Activated T-cell treated with anti-CD3 and anti-CD28 coated beads for 1 hour (primary cell): Measurements from ENCODE around the gene DNAH6.

Source experiments
- DNase-seq: peaks from one replicate; pipeline ENCODE4 v3.0.0-alpha.2; 2020; ENCODE audit warnings: low read depth

DNAH6 gene

GRCh38 chr2:84694088-84694622, 177.9 kb downstream of the DNAH6 start:
- DNase-seq: peak; percentile 3

- DNase-seq: no peak
Observed at GRCh38 chr2:84697895-84698294, 181.6 kb downstream of the DNAH6 start.

GRCh38 chr2:84700006-84700405, 183.7 kb downstream of the DNAH6 start:
- DNase-seq: no peak

GRCh38 chr2:84701880-84702279, 185.6 kb downstream of the DNAH6 start:
- no peak for DNase-seq

GRCh38 chr2:84702941-84703340, 186.6 kb downstream of the DNAH6 start:
- no peak for DNase-seq

- no peak for DNase-seq
Observed at GRCh38 chr2:84703831-84704230, 187.5 kb downstream of the DNAH6 start.

- DNase-seq: no peak
Observed at GRCh38 chr2:84704505-84705244, 188.4 kb downstream of the DNAH6 start.

GRCh38 chr2:84705858-84706257, 189.6 kb downstream of the DNAH6 start:
- DNase-seq: no peak

GRCh38 chr2:84708442-84708841, 192.1 kb downstream of the DNAH6 start:
- no peak for DNase-seq

- DNase-seq: no peak
Observed at GRCh38 chr2:84711651-84712050, 195.4 kb downstream of the DNAH6 start.

GRCh38 chr2:84713441-84713840, 197.1 kb downstream of the DNAH6 start:
- DNase-seq: no peak

- no peak for DNase-seq
Observed at GRCh38 chr2:84716564-84716963, 200.3 kb downstream of the DNAH6 start.

- no peak for DNase-seq
Observed at GRCh38 chr2:84717302-84717701, 201.0 kb downstream of the DNAH6 start.

- no peak for DNase-seq
Observed at GRCh38 chr2:84719434-84719833, 203.1 kb downstream of the DNAH6 start.

GRCh38 chr2:84723831-84724230, 207.5 kb downstream of the DNAH6 start:
- no peak for DNase-seq

GRCh38 chr2:84725717-84726116, 209.4 kb downstream of the DNAH6 start:
- DNase-seq: no peak

GRCh38 chr2:84727315-84727714, 211.0 kb downstream of the DNAH6 start:
- DNase-seq: no peak

- DNase-seq: no peak
Observed at GRCh38 chr2:84729224-84729623, 212.9 kb downstream of the DNAH6 start.

GRCh38 chr2:84731185-84731584, 214.9 kb downstream of the DNAH6 start:
- DNase-seq: no peak

- no peak for DNase-seq
Observed at GRCh38 chr2:84732897-84733778, 216.8 kb downstream of the DNAH6 start.

GRCh38 chr2:84735389-84735788, 219.1 kb downstream of the DNAH6 start:
- no peak for DNase-seq

GRCh38 chr2:84741182-84741822, 225.0 kb downstream of the DNAH6 start:
- peak; percentile 13 for DNase-seq

GRCh38 chr2:84748341-84748740, 232.0 kb downstream of the DNAH6 start:
- DNase-seq: no peak
